Heart left ventricle (tissue), 13 donors: ENCODE measurements around the gene CD300LD.

ENCODE experiments used
- CTCF ChIP-seq, 12 donors: fragments of 200-600 bp; sonication (generic) in 4 of 12; IDR thresholded peaks; one replicate each; pipeline versions ENCODE4 v1.5.0 to v1.8.0; 2018 to 2022; ENCODE audit warnings: antibody characterized with exemption in 12 of 12, mild to moderate bottlenecking in 5 of 12
- POLR2A ChIP-seq, 2 donors: fragments of 450-650 bp; IDR thresholded peaks; one replicate each; pipeline ENCODE4 v1.6.1; 2017; ENCODE audit warnings: antibody characterized with exemption in 2 of 2, mild to moderate bottlenecking in 2 of 2, moderate library complexity in 2 of 2
- donor health status: ischemic (EF 13 %, LVEDD 7.1; RV severe dilation, severe dysfunction).
- donor health status: DM: no; HTN: yes; CAD: no.
- donor health status: DM: no; HTN: no; CAD: no.
- donor health status: ischemic (EF 25% LVEDD 6.9; RV normal size, moderate dysfunction).
- donor health status: ischemic (EF 25% LVEDD 5.7; RV mildly dilated, moderate dysfunction).
- donor health status: ischemic (EF 35%, LVEDD 5.7; RV mildly dilated, moderate dysfunction).
- donor health status: nonischemic (EF 11% LVEDD 7.7; RV severe dilation, severe dysfunction).
- donor health status: DM: yes; HTN: yes; CAD: no.
- donor health status: PGD.
- donor health status: ischemic (EF 29% LVEDD 5.4; RV normal size, mild dysfunction).
- donor health status: nonischemic (EF 23%, LVEDD 6.1; RV moderate dilation, normal function).

DNA sequence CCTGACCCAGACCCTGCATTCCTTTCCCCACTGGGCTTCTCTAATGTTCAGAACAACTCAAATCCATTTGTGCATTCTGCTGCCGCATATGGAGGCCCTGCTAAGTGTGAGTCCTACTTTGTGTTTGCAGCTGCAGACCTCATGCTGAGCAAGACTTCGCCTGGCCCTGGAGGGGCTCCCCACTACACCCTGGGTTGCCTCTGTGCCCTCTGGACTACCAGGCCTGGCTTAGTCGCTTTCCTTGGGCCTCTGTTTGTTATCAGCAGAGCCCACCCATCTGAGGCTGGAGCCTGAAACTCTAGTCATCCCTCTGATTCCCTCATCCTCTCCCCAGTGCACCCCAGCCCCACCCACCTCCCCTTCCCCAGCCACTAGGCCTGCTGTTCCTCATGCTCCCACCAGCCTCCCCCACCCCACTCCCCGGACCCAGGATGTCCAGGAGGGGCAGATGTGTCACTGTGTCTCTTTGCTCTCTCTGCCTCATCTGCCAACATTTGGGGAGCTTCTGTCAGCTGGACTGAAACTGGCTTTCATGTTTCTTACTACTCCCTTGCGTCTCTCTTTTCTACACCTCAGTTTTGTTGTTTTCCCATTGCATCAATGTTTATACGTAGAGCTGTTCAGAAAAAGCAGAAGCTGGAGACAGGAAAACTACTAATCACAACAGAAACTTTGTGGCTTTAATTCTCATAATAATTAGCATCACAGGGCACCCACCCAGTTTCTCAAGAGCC is 49.3 kb upstream of the CD300LD start:
- no peak for TF ChIP-seq POLR2A (IDR thresholded peaks at IDR 0.05)
- TF ChIP-seq CTCF (IDR thresholded peaks at IDR 0.05) = no peak
